Upper lobe of left lung (tissue), 6 donors: Measurements from ENCODE around the gene ADORA1. TPM values are rescaled to one million over a fixed set of nuclear protein-coding genes. Genes with fewer than 3 reads are reported as not detected.

Source experiments
- ATAC-seq, 2 donors: fragments of 200-7000 bp; cut with Tn5 transposase; one replicate each; pipeline ENCODE4 v1.9.1; 2022; ENCODE audit warnings: mild to moderate bottlenecking in 2 of 2, moderate library complexity in 2 of 2; ENCODE audit not compliant: low FRiP score in 2 of 2
- DNase-seq, 2 donors: peaks; one replicate each; pipeline ENCODE4 v3.0.0-alpha.2; 2019 to 2020
- H3K27ac ChIP-seq, 4 donors: fragments of 200-600 bp; sonication (generic); one replicate each; pipeline ENCODE4 v1.5.1; 2016 to 2019
- H3K27me3 ChIP-seq, 4 donors: fragments of 200-600 bp; sonication (generic); one replicate each; pipeline ENCODE4 v1.5.1; 2017 to 2019
- H3K36me3 ChIP-seq, 4 donors: fragments of 200-600 bp; sonication (generic); one replicate each; pipeline ENCODE4 v1.5.1; 2016 to 2019
- H3K4me1 ChIP-seq, 4 donors: fragments of 200-600 bp; sonication (generic); one replicate each; pipeline ENCODE4 v1.5.1; 2018 to 2019
- H3K4me3 ChIP-seq, 4 donors: fragments of 200-600 bp; sonication (generic); one replicate each; pipeline ENCODE4 v1.5.1; 2017 to 2019; ENCODE audit warnings: mild to moderate bottlenecking in 2 of 4, moderate library complexity in 1 of 4
- H3K9me3 ChIP-seq, 4 donors: fragments of 200-600 bp; sonication (generic); one replicate each; pipeline ENCODE4 v1.5.1; 2018 to 2019
- EP300 ChIP-seq, 4 donors: sonication (generic); formaldehyde crosslinking; IDR thresholded peaks; one replicate each; pipeline ENCODE4 v1.5.1; 2017; ENCODE audit warnings: antibody characterized with exemption in 4 of 4, control low read depth in 2 of 4
- POLR2A ChIP-seq, 4 donors: fragments of 450-650 bp; IDR thresholded peaks; one replicate each; pipeline ENCODE4 v1.5.1; 2016 to 2017; ENCODE audit warnings: antibody characterized with exemption in 4 of 4, mild to moderate bottlenecking in 2 of 4
- POLR2AphosphoS5 ChIP-seq, 2 donors: sonication (generic); formaldehyde crosslinking; IDR thresholded peaks; one replicate each; pipeline ENCODE4 v1.5.1; 2017; ENCODE audit warnings: antibody characterized with exemption in 2 of 2
- WGBS, 2 donors: methylation state at CpG; one replicate each; pipeline ENCODE4 v1.1.5; 2017 to 2018; 5-methylcytosine and 5-hydroxymethylcytosine counted together
- total RNA-seq, 6 donors: library from RNA; depleted of rRNA in 4 of 6; stranded (reverse); fragments of >200 nt in 4 of 6; gene quantifications; one replicate each; pipeline versions ENCODE4 v1.1.0 to v1.2.1, GENCODE V29; 2016 to 2021
- TF ChIP-seq, protein P1 (sequence below), 6 experiments: fragments of 450-650 bp in 4 of 6; fragments of 200-600 bp in 2 of 6; sonication (generic) in 2 of 6; IDR thresholded peaks; one replicate each; pipeline ENCODE4 v1.5.1; 2016 to 2019; ENCODE audit warnings: antibody characterized with exemption in 6 of 6
- donor health status: DM: no; HTN: no; CAD: no; lungs with moderate emphysema.
- donor health status: DM: no; HTN: yes; CAD: no; lungs with severe emphysema.

The ADORA1 gene
- total RNA-seq, 6 donors from 2014 or later, result 0.20 to 5.4 (median 3.1) TPM

DNA sequence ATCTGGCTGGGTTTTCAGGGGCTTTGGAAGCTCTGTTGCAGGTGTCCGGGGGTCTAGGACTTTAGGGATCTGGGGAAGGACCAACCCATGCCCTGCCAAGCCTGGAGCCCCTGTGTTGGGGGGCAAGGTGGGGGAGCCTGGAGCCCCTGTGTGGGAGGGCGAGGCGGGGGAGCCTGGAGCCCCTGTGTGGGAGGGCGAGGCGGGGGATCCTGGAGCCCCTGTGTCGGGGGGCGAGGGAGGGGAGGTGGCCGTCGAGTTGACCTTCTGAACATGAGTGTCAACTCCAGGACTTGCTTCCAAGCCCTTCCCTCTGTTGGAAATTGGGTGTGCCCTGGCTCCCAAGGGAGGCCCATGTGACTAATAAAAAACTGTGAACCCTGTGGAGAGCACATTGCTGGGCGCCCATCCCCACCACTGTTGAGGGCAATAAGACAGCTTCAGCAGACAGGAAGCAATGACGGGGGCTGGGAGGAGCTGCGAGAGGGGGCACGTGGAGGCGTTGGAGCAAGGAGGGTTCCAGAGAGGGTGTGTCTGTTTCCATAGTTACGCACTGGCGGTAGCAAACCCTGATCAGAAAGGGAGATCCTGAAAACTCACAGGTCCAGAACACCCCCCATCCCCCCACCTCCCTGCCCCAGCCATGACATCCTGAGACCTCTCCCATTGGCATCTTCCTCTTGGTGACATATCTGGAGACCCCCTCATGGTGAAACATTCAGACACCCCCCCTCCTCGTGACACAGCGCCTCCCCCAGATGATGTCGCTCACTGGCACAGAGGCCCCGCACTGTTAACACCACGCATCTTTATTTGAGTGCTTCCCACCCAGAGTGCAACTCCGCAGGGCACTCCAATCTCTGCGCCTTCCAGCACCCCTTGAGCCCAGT, 39.7 kb downstream of the ADORA1 start:
- H3K27ac ChIP-seq, result no peak overlapping the region
- no peaks in the 10 kb centered on the region for H3K27me3 ChIP-seq
- 73 to 85% methylated on average over 23 of the region's 23 CpGs for WGBS, 2 donors
- no peaks in the 10 kb centered on the region for H3K36me3 ChIP-seq
- no peak for DNase-seq
- no peak for TF ChIP-seq EP300 (IDR thresholded peaks at IDR 0.05)
- TF ChIP-seq, protein P1, sequence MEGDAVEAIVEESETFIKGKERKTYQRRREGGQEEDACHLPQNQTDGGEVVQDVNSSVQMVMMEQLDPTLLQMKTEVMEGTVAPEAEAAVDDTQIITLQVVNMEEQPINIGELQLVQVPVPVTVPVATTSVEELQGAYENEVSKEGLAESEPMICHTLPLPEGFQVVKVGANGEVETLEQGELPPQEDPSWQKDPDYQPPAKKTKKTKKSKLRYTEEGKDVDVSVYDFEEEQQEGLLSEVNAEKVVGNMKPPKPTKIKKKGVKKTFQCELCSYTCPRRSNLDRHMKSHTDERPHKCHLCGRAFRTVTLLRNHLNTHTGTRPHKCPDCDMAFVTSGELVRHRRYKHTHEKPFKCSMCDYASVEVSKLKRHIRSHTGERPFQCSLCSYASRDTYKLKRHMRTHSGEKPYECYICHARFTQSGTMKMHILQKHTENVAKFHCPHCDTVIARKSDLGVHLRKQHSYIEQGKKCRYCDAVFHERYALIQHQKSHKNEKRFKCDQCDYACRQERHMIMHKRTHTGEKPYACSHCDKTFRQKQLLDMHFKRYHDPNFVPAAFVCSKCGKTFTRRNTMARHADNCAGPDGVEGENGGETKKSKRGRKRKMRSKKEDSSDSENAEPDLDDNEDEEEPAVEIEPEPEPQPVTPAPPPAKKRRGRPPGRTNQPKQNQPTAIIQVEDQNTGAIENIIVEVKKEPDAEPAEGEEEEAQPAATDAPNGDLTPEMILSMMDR (IDR thresholded peaks at IDR 0.05), result no peak
- no peak for TF ChIP-seq POLR2A (IDR thresholded peaks at IDR 0.05)
- TF ChIP-seq POLR2AphosphoS5 (IDR thresholded peaks at IDR 0.05), result no peak
- no peak for ATAC-seq
- no peaks in the 10 kb centered on the region for H3K4me1 ChIP-seq
- no peak overlapping the region for H3K4me3 ChIP-seq
- no peaks in the 10 kb centered on the region for H3K9me3 ChIP-seq

DNA sequence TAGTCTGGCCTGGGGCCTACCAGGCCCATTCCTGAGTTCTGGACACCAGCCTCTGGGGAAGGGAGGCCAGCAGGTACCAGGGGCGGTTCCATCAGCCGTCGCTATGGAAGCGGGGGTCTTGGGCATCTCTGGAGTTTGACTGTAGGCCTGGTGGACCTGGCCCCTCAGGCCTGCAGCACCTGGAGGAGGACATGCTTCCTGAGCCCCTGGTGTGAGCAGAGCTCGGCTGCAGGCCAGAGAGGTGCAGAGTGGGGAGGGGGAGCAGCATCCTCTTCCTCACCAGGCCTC, 40.3 kb downstream of the ADORA1 start:
- 95% methylated on average over 5 of the region's 5 CpGs; no CpG with 5 or more reads in 1 of the 2 donors for WGBS, 2 donors
- H3K4me1 ChIP-seq, result peaks cover 0 to 5% (median 0%) of the 10 kb centered on the region in 4 donors
- H3K27me3 ChIP-seq, result no peaks in the 10 kb centered on the region
- H3K4me3 ChIP-seq, result no peak overlapping the region
- no peak overlapping the region for H3K27ac ChIP-seq
- H3K9me3 ChIP-seq, result no peaks in the 10 kb centered on the region
- TF ChIP-seq, protein P1 (IDR thresholded peaks at IDR 0.05), result no peak
- TF ChIP-seq POLR2AphosphoS5 (IDR thresholded peaks at IDR 0.05) (no peak), POLR2A (IDR thresholded peaks at IDR 0.05) (no peak), EP300 (IDR thresholded peaks at IDR 0.05) (no peak)
- DNase-seq (no peak), ATAC-seq (no peak)
- no peaks in the 10 kb centered on the region for H3K36me3 ChIP-seq

DNA sequence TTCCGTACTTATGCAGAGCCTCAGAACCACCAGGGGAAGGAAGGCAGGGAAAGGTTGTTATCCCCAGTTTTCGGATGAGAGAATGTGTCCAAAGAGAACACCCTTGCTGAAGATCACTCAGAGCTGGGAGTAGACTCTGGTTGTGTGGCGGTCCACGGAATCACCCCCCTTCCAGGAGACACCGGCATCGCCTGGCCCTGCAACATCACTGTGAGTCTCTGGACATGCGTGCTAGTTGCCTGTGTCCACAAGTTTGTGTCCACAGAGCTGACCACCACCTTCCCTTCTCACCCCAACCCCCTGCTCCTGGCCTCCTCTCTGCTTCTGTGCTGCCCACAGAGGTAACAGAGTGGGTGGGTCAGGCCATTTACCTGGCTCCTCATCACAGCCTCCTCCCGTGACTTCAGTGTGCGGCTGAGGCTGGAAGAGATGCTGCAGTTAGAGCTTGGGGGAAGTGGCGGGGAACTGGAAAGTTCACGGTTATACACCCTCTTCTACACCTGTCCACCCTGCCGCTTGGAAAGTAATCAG, 40.8 kb downstream of the ADORA1 start:
- WGBS, 2 donors, result 91 to 95% methylated on average over 5 to 12 of the region's 12 CpGs
- H3K4me1 ChIP-seq, result peaks cover 0 to 5% (median 0%) of the 10 kb centered on the region in 4 donors
- H3K27me3 ChIP-seq, result no peaks in the 10 kb centered on the region
- no peak for ATAC-seq
- H3K36me3 ChIP-seq, result no peaks in the 10 kb centered on the region
- no peak for DNase-seq
- H3K27ac ChIP-seq, result no peak overlapping the region
- no peaks in the 10 kb centered on the region for H3K9me3 ChIP-seq
- no peak overlapping the region for H3K4me3 ChIP-seq
- TF ChIP-seq EP300 (IDR thresholded peaks at IDR 0.05) (no peak), POLR2AphosphoS5 (IDR thresholded peaks at IDR 0.05) (no peak), POLR2A (IDR thresholded peaks at IDR 0.05) (no peak)
- TF ChIP-seq, protein P1 (IDR thresholded peaks at IDR 0.05), result no peak

DNA sequence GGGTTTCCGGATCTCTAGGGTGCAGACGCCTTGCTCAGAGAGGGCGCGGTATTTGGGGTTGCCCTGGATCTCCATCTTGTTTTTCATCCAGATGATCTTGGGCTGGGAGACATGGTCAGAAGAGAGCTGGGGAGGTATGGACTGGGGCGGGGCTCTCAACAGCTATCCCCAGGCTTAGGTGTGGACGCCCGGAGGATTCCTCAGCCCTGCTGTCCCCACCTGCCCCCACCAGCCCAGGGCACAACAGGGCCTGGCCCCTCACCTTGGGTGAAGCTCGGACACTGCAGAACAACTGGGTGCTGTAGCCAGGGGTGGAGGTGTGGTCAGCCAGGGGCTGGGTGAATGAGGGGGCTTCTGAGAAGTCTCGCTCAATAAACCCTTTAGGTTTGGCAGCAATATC, 41.5 kb downstream of the ADORA1 start:
- no peak for TF ChIP-seq POLR2A (IDR thresholded peaks at IDR 0.05)
- no peak for TF ChIP-seq EP300 (IDR thresholded peaks at IDR 0.05)
- TF ChIP-seq, protein P1 (IDR thresholded peaks at IDR 0.05), result no peak
- TF ChIP-seq POLR2AphosphoS5 (IDR thresholded peaks at IDR 0.05), result no peak
- Histone ChIP-seq H3K36me3 (no peaks in the 10 kb centered on the region), H3K4me1 (peaks cover 0 to 5% (median 0%) of the 10 kb centered on the region in 4 donors), H3K27ac (no peak overlapping the region), H3K4me3 (no peak overlapping the region), H3K9me3 (no peaks in the 10 kb centered on the region), H3K27me3 (no peaks in the 10 kb centered on the region)
- 94 to 95% methylated on average over 7 to 9 of the region's 9 CpGs for WGBS, 2 donors
- ATAC-seq (no peak), DNase-seq (no peak)
